GM21423 (cell line): ENCODE measurements around the gene ENDOD1.

Source experiments
- ATAC-seq: cut with Tn5 transposase; IDR thresholded peaks from one replicate; pipeline ENCODE4 v1.9.1; 2021; ENCODE audit warnings: mild to moderate bottlenecking, moderate library complexity; ENCODE audit not compliant: unreplicated experiment

ENDOD1 gene

DNA sequence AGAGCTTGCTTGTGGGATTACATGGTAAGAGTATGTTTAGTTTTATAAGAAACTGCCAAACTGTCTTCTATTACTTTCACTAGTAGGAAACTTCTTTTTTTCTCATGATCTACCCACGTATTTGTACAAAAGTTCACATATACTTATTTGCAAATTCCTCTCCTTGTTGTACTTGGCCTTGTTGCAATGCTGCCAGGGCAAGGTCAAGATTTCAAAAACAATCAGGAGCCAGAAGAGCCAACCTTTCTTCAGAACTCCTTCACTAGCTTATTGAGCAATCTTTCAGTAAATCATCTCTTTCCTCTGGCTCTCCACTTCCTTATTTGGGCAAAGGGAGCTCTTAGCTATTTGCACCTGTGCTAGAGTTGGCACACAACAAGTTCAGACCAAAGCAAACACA lies 13.2 kb upstream of the ENDOD1 start:
- peak; percentile 82 for ATAC-seq

DNA sequence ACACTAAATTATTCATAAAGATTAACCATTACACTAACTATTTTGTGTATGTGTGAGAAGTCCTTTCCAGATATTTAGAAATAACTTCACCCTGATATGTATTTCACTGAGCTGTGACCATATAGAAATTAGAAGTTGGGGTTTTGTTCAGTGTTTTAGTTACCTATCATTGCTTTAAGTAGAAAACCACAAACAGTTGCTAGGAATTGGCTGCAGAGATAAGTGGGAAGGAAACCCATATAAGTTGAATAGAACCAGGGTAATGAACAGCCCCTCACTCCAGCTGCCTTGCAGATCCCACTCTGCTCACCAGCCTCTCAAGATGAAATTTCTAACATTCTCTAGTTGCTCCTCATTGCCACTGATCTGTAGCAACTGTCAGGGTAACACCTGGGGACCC lies 12.7 kb upstream of the ENDOD1 start:
- no peak for ATAC-seq

DNA sequence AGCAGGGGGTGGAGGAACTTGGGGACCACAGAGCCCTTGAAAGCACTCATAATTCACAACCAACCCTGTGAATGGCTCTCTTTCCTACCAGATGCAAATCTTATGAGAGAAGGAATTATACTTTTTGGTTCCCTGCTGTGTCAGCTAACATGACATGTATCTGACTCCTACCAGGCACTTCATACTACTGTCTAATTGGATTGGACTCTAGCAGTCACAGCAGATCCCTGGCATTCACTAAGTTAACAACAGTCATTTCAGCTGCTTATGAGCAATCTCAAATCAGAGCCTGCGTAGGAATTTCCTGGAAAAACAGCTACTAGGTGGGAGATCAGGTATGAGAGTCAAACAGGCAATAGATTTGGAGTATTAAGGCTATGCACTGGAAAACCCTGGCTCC lies 11.1 kb upstream of the ENDOD1 start:
- no peak for ATAC-seq

- ATAC-seq = no peak
These were observed 8.6 kb upstream of the ENDOD1 start for GRCh38 chr11:95081010-95081409.

DNA sequence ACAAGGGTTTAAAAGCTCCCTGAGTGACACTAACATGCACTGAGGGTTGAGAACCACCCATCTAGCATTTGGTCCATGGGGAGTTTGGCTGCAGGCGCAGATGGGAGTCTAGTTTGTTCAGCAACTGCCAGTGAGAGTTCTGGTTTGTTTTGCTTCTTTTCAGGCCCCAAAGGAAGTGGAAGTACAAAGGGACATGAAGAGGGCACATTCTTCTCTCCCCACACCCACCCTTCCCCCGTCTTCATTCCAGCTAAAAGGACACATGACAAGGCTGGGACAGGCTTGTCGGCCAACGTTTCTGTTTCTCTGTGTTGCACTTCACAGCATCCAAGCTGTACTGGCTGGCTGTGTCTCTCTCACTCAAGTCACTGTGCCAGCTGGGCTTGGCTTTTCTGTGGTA lies 8.2 kb upstream of the ENDOD1 start:
- ATAC-seq = no peak

GRCh38 chr11:95082576-95083001 lies 7.1 kb upstream of the ENDOD1 start:
- ATAC-seq = no peak

- ATAC-seq = no peak
These were observed 5.1 kb upstream of the ENDOD1 start for GRCh38 chr11:95084509-95084908.

GRCh38 chr11:95085117-95085816 lies 4.4 kb upstream of the ENDOD1 start:
- ATAC-seq = no peak

GRCh38 chr11:95086151-95086550 lies 3.5 kb upstream of the ENDOD1 start:
- no peak for ATAC-seq

DNA sequence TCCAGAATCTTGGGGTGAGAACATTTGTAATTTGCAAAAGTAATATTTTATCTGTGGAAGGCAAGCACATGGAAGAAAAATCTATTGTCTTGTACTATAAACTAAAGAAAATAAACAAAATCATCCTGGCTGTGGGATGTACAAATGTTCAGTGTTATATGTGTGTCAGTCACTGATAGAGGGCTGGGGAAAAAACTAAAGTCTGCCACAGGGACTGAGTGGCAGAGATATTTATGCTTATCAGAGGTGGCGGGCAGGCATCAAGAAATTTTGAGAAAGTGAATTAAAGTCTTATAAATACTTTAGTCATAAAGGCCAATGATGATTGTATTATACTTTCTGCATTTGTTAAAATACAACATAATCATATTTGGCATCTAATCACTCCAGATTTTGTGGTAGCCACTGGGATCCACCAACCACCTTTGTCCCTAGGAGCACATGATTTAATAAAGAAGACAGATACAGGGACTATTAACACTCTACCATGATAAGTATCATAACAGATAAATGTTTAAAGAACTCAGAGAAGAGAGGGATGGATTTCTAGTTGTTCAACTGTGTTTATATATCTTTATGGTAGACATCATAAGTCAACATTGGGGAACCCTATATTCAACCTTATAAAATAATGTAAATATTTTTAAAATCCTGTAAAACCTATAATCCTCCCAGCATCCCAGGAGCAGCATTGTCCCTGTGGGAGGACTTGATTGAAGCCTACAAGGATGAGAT lies 2.6 kb upstream of the ENDOD1 start:
- ATAC-seq = no peak

- ATAC-seq = peak; percentile 41
These were observed 563 bp upstream of the ENDOD1 start for GRCh38 chr11:95088946-95089619.

- no peak for ATAC-seq
These were observed 2.1 kb downstream of the ENDOD1 start for GRCh38 chr11:95091663-95092180.

DNA sequence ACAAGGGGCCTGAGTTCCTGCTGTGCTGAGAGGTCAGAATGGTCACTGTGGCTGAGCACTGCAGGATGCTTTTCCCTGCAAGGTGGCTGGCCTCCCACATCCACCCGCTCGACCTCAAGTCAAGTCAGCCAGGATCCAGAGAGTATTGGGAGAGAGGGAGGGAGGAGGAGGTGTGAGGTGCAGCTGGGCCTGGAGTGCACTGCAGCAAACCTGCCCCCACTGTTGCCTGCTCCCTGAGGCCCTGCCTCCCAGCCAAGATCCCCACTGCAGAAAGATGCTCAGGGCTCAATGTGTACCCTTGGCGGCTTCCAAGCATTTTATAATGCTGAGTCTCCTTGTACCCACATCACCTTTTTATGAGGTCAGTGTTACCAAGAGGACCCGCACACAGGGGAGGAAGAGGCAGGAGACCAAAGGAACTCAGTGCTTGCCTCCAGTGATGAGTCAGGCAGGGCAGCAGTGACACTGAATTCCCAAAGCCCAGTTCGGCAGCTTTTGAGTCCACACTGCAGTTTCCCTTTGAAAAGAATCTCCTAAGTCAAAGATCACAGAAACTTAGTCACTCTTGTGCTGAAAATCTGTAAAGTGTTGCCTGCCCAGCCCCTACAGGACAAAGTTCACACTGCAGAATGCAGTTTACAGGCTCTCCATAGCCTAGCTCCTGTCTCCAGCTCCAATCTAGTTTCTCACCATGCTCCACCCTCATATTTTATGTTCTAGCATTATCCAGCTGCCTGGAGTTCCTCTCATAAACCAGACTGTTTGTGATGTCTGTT lies 3.1 kb downstream of the ENDOD1 start:
- ATAC-seq = peak; percentile 9

DNA sequence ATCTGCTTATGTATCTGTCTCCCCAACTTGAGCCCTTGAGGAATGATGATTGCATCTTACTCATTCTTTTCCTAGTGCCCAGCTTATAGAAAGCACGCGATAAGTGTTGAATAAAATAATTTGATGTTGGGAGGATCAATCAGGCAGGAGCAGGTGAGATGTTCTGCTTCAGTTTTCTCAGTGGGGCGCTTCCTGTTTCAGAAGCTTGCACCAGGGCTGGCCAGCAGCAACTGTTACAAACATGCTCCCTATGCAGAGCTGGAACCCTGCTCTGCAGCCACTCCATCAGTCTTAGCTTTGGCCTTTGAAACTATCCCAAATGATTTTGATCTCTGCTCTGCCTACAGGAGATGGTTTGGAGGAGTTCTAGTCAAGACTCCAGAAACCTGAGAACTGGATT lies 3.9 kb downstream of the ENDOD1 start:
- no peak for ATAC-seq

- ATAC-seq = peak; percentile 76
These were observed 6.4 kb downstream of the ENDOD1 start for GRCh38 chr11:95095858-95096587.

GRCh38 chr11:95097209-95097608 lies 7.6 kb downstream of the ENDOD1 start:
- no peak for ATAC-seq

DNA sequence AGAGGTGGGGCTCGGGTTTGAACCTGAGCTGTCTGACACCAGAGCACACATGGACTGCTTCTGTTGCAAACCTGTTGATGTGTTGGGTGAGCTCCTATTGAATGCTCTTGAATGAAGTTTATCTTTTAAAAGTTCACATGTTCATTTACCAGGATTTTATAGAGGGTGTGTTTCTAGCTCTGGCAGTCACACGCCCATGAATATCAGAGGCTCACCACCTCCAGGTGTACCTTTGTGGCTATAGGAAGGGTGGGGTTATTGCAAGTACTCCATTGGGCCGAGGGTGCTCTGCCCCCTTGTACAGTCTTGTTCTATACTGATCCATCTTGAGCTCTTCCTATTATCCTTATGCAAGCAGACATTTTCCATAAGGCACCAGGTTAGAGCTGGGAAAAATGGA lies 9.2 kb downstream of the ENDOD1 start:
- no peak for ATAC-seq

DNA sequence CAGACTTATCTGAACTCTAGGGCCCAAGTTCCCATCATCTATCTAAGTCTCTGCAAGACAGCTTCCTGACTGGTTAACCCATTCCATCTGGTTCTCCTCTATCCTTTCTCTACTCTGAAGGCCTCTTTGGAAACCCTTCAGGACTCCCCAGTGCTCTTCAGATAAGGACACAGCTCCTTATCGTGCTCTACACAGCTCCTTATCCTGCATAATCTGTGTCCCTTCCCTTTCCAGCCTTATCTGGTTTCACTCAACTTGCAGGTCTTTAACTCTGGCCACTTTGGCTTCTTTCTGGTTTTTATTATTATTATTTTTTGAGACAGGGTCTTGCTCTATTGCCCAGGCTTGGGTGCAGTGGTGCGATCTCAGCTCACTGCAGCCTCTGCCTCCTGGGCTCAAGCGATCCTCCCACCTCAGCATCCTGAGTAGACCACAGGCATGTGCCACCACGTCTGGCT lies 10.6 kb downstream of the ENDOD1 start:
- no peak for ATAC-seq

GRCh38 chr11:95100856-95101507 lies 11.3 kb downstream of the ENDOD1 start:
- ATAC-seq = no peak

DNA sequence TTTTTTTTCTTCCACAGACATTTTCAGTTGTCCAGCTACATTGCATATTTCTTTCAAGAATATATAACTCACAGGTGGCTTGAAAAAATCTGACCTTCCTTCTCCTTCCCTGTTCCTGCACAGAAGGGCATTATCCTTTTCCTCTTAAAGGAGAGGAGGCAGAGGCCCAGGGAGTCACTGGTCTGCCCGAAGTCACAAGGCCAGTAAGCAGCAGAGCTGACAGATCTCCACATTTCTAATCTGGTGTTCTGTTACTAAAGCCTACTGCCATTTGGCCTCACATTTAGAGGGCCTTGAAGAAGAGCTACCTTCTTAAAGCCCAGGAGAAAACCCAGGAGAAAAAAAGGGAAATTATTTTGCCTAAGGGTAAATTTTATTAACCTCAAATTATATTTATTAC lies 12.3 kb downstream of the ENDOD1 start:
- no peak for ATAC-seq
